ENCODE data around the gene TREML4. TPM values are rescaled to one million over a fixed set of nuclear protein-coding genes. Genes with fewer than 3 reads are reported as not detected.
A peak's percentile ranks its signal among the peaks of the same experiment; 100 is the strongest.

The TREML4 gene
- total and polyA plus RNA-seq, 9 of the 15 experiments (the other 6 are each of a cell fraction or from before 2014, with no cell fraction given), result not detected

GRCh38 chr6:41200296-41200900, 27.8 kb upstream of the TREML4 start (continued):
- TF ChIP-seq ZNF518B (CRISPR knock-in tag; IDR thresholded peaks at IDR 0.05) (no peak), IRF9 (tag; IDR thresholded peaks at IDR 0.05) (peak; percentile 64; the same call in 1 of the 2 replicates), EP300 (IDR thresholded peaks at IDR 0.05; ENCODE audit: low read length) (peak; percentile 48; the same call in 1 of the 2 replicates), TEAD4 (IDR thresholded peaks at IDR 0.05; ENCODE audit: low read length) (peak; percentile 65), TEAD4 (CRISPR knock-in tag; IDR thresholded peaks at IDR 0.05; ENCODE audit: borderline replicate concordance) (no peak), SPI1 (IDR thresholded peaks at IDR 0.05; ENCODE audit: borderline replicate concordance, low read depth, low read length) (no peak), ZNF24 (IDR thresholded peaks at IDR 0.05) (peak; percentile 8; the same call in 1 of the 2 replicates), SIN3A (IDR thresholded peaks at IDR 0.05; ENCODE audit: borderline replicate concordance in 2 of 2, control insufficient read depth in 1 of 2, low read depth in 2 of 2, low read length in 2 of 2) (no peak), MBD2 (IDR thresholded peaks at IDR 0.05; ENCODE audit: borderline replicate concordance, low read depth) (0 out of 2 replicates have a peak, but pooled peaks have one; percentile 29), LARP7 (IDR thresholded peaks at IDR 0.05) (no peak), ZNF584 (CRISPR knock-in tag; IDR thresholded peaks at IDR 0.05; ENCODE audit: low read depth) (peak; percentile 81; the same call in 1 of the 2 replicates), CTBP1 (IDR thresholded peaks at IDR 0.05; ENCODE audit: borderline replicate concordance) (no peak), HMBOX1 (IDR thresholded peaks at IDR 0.05) (peak; percentile 79), CEBPZ (IDR thresholded peaks at IDR 0.05; ENCODE audit: borderline replicate concordance, low read depth, low read length) (no peak), FOXK1 (CRISPR knock-in tag; IDR thresholded peaks at IDR 0.05; ENCODE audit: borderline replicate concordance) (0 out of 2 replicates have a peak, but pooled peaks have one; percentile 10)
- TF ChIP-seq, protein P1, sequence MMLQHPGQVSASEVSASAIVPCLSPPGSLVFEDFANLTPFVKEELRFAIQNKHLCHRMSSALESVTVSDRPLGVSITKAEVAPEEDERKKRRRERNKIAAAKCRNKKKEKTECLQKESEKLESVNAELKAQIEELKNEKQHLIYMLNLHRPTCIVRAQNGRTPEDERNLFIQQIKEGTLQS (IDR thresholded peaks at IDR 0.05), result peak; percentile 93
- TF ChIP-seq, protein P1 (CRISPR knock-in tag; conservative IDR thresholded peaks at IDR 0.05), result no peak
